ENCODE measurements around the gene SUN1. TPM values are rescaled to one million over a fixed set of nuclear protein-coding genes. Genes with fewer than 3 reads are reported as not detected.

SUN1 gene
- total RNA-seq, 1 experiment from 2014 or later, result 126 TPM

GRCh38 chr7:909358-910329 lies 77.4 kb downstream of the SUN1 start:
- Mint-ChIP-seq H3K27ac (ENCODE audit: low read depth, unreplicated experiment) (no peak overlapping the region), H3K36me3 (ENCODE audit: insufficient read depth, unreplicated experiment) (no peaks in the 10 kb centered on the region), H3K27me3 (ENCODE audit: insufficient read depth, unreplicated experiment) (peaks cover 18% of the 10 kb centered on the region), H3K4me3 (ENCODE audit: unreplicated experiment) (peak overlapping the region; percentile 36), H3K9me3 (ENCODE audit: unreplicated experiment) (no peaks in the 10 kb centered on the region), H3K4me1 (ENCODE audit: insufficient read depth, unreplicated experiment) (peaks cover 12% of the 10 kb centered on the region)
- DNase-seq (ENCODE audit: unreplicated experiment), result peak; percentile 22
- ChIA-PET POLR2A (no interaction called here), CTCF (interaction anchor here (0.5 to 1.3 kb wide), 13 partner anchors 36 to 599 kb away, joined by 3 to 6 read pairs (median 3); no protein-coding TSS in a partner anchor)
- intact Hi-C loops (cut with micrococcal nuclease), result loop anchor here (2.0 kb wide), 2 partner anchors 45 to 267 kb away; partner anchors contain the start of gene ADAP1
- BruUV-seq (replicated peaks), result no TSS peak
- TF ChIP-seq CTCF (IDR thresholded peaks at IDR 0.05; ENCODE audit: unreplicated experiment), result no peak

- intact Hi-C loops (cut with micrococcal nuclease), result no loop called here
- POLR2A ChIA-PET, result no interaction called here
- H3K4me1 Mint-ChIP-seq (ENCODE audit: insufficient read depth, unreplicated experiment), result peaks cover 7% of the 10 kb centered on the region
- no peaks in the 10 kb centered on the region for H3K9me3 Mint-ChIP-seq (ENCODE audit: unreplicated experiment)
- no peak for TF ChIP-seq CTCF (IDR thresholded peaks at IDR 0.05; ENCODE audit: unreplicated experiment)
- no peak for DNase-seq (ENCODE audit: unreplicated experiment)
- no peak overlapping the region for H3K27ac Mint-ChIP-seq (ENCODE audit: low read depth, unreplicated experiment)
- CTCF ChIA-PET, result interaction anchor here (0.6 to 0.9 kb wide), 2 partner anchors 155 to 297 kb away, joined by 3 to 6 read pairs; no protein-coding TSS in a partner anchor
- BruUV-seq (replicated peaks), result no TSS peak
- peaks cover 10% of the 10 kb centered on the region for H3K27me3 Mint-ChIP-seq (ENCODE audit: insufficient read depth, unreplicated experiment)
- no peak overlapping the region for H3K4me3 Mint-ChIP-seq (ENCODE audit: unreplicated experiment)
- no peaks in the 10 kb centered on the region for H3K36me3 Mint-ChIP-seq (ENCODE audit: insufficient read depth, unreplicated experiment)
Measured at GRCh38 chr7:910441-910861, 78.2 kb downstream of the SUN1 start.

- CTCF ChIA-PET, result no interaction called here
- Mint-ChIP-seq H3K36me3 (ENCODE audit: insufficient read depth, unreplicated experiment) (no peaks in the 10 kb centered on the region), H3K27ac (ENCODE audit: low read depth, unreplicated experiment) (no peak overlapping the region), H3K4me1 (ENCODE audit: insufficient read depth, unreplicated experiment) (peaks cover 7% of the 10 kb centered on the region), H3K4me3 (ENCODE audit: unreplicated experiment) (no peak overlapping the region), H3K27me3 (ENCODE audit: insufficient read depth, unreplicated experiment) (peaks cover 5% of the 10 kb centered on the region), H3K9me3 (ENCODE audit: unreplicated experiment) (no peaks in the 10 kb centered on the region)
- POLR2A ChIA-PET, result no interaction called here
- BruUV-seq (replicated peaks), result no TSS peak
- no peak for TF ChIP-seq CTCF (IDR thresholded peaks at IDR 0.05; ENCODE audit: unreplicated experiment)
- no peak for DNase-seq (ENCODE audit: unreplicated experiment)
- intact Hi-C loops (cut with micrococcal nuclease), result no loop called here
Measured at GRCh38 chr7:910931-911431, 78.7 kb downstream of the SUN1 start.

- peaks cover 7% of the 10 kb centered on the region for H3K4me1 Mint-ChIP-seq (ENCODE audit: insufficient read depth, unreplicated experiment)
- ChIA-PET CTCF (interaction anchor here (0.8 to 1.9 kb wide), 3 partner anchors 19 to 154 kb away, joined by 3 to 5 read pairs (median 3); no protein-coding TSS in a partner anchor), POLR2A (interaction anchor here (0.7 kb wide), 1 partner anchor 41 kb away, joined by 3 read pairs; no protein-coding TSS in a partner anchor)
- BruUV-seq (replicated peaks), result no TSS peak
- intact Hi-C loops (cut with micrococcal nuclease), result no loop called here
- H3K36me3 Mint-ChIP-seq (ENCODE audit: insufficient read depth, unreplicated experiment), result no peaks in the 10 kb centered on the region
- H3K27me3 Mint-ChIP-seq (ENCODE audit: insufficient read depth, unreplicated experiment), result no peaks in the 10 kb centered on the region
- H3K9me3 Mint-ChIP-seq (ENCODE audit: unreplicated experiment), result no peaks in the 10 kb centered on the region
- no peak overlapping the region for H3K27ac Mint-ChIP-seq (ENCODE audit: low read depth, unreplicated experiment)
- H3K4me3 Mint-ChIP-seq (ENCODE audit: unreplicated experiment), result no peak overlapping the region
- DNase-seq (ENCODE audit: unreplicated experiment), result no peak
- no peak for TF ChIP-seq CTCF (IDR thresholded peaks at IDR 0.05; ENCODE audit: unreplicated experiment)
Measured at GRCh38 chr7:911791-912480, 79.7 kb downstream of the SUN1 start.

Data from MCF 10A (cell line).